Muscle of leg (tissue), 11 donors: ENCODE measurements around the gene CD40. TPM values are rescaled to one million over a fixed set of nuclear protein-coding genes. Genes with fewer than 3 reads are reported as not detected.

Experiments
- DNase-seq: peaks from one replicate; pipeline ENCODE4 v3.0.0; 2013
- H3K27ac ChIP-seq: one replicate; pipeline ENCODE4 v1.5.1; 2013; ENCODE audit warnings: mild to moderate bottlenecking, low read length, control low read depth
- H3K27me3 ChIP-seq: one replicate; pipeline ENCODE4 v1.6.1; 2013; ENCODE audit warnings: low read length; ENCODE audit not compliant: control insufficient read depth, insufficient read depth
- H3K36me3 ChIP-seq: one replicate; pipeline ENCODE4 v1.6.1; 2013; ENCODE audit warnings: low read length; ENCODE audit not compliant: control insufficient read depth, insufficient read depth
- H3K4me1 ChIP-seq: one replicate; pipeline ENCODE4 v1.6.1; 2013; ENCODE audit warnings: low read length; ENCODE audit not compliant: control insufficient read depth, insufficient read depth
- H3K4me3 ChIP-seq: one replicate; pipeline ENCODE4 v1.5.1; 2013; ENCODE audit warnings: low read length, control low read depth
- H3K9me3 ChIP-seq: replicated peaks from 2 replicates; pipeline ENCODE4 v1.6.1; 2013; ENCODE audit warnings: low read depth, low read length; ENCODE audit not compliant: control insufficient read depth
- WGBS: methylation state at CpG from one replicate; pipeline ENCODE4 v1.1.5; 2013; ENCODE audit warnings: missing lambda C conversion rate; ENCODE audit not compliant: insufficient coverage; 5-methylcytosine and 5-hydroxymethylcytosine counted together
- polyA plus RNA-seq, 8 donors: library from polyadenylated mRNA; unstranded; fragments of 120-200 nt; gene quantifications; one replicate each; pipeline versions ENCODE4 v1.2.1 to v1.2.3, GENCODE V29; 2013; ENCODE audit warnings: inconsistent platforms in 1 of 8, low replicate concordance in 1 of 8; ENCODE audit not compliant: insufficient read length in 8 of 8, insufficient read depth in 1 of 8
- total RNA-seq: library from RNA; stranded (reverse); fragments of 120-200 nt; gene quantifications from one replicate; pipeline ENCODE4 v1.2.4, GENCODE V29; 2013

Gene CD40
- total and polyA plus RNA-seq, 9 donors, result 5.2 to 7.5 (median 6.0) TPM

- no peaks in the 10 kb centered on the region for H3K36me3 ChIP-seq
- H3K27ac ChIP-seq, result no peak overlapping the region
- 36% methylated on average over 5 of the region's 7 CpGs for WGBS
- H3K27me3 ChIP-seq, result peaks cover 34% of the 10 kb centered on the region
- no peaks in the 10 kb centered on the region for H3K9me3 ChIP-seq
- no peaks in the 10 kb centered on the region for H3K4me1 ChIP-seq
- DNase-seq, result no peak
- H3K4me3 ChIP-seq, result no peak overlapping the region
Measured at GRCh38 chr20:46157625-46158024, 39.5 kb downstream of the CD40 start.

- no peak for DNase-seq
- Histone ChIP-seq H3K9me3 (no peaks in the 10 kb centered on the region), H3K27ac (no peak overlapping the region), H3K4me1 (no peaks in the 10 kb centered on the region), H3K4me3 (no peak overlapping the region), H3K27me3 (peaks cover 30% of the 10 kb centered on the region), H3K36me3 (no peaks in the 10 kb centered on the region)
- WGBS, result no CpG with 5 or more reads among the region's 5 CpGs
Measured at GRCh38 chr20:46158476-46158987, 40.4 kb downstream of the CD40 start.

GRCh38 chr20:46159101-46159897 is 41.2 kb downstream of the CD40 start:
- 86% methylated on average over 1 of the region's 7 CpGs for WGBS
- no peaks in the 10 kb centered on the region for H3K9me3 ChIP-seq
- no peaks in the 10 kb centered on the region for H3K36me3 ChIP-seq
- DNase-seq, result no peak
- H3K27me3 ChIP-seq, result peaks cover 25% of the 10 kb centered on the region
- no peaks in the 10 kb centered on the region for H3K4me1 ChIP-seq
- no peak overlapping the region for H3K4me3 ChIP-seq
- no peak overlapping the region for H3K27ac ChIP-seq

GRCh38 chr20:46160661-46161060 is 42.5 kb downstream of the CD40 start:
- WGBS, result 50% methylated on average over 5 of the region's 5 CpGs
- H3K9me3 ChIP-seq, result no peaks in the 10 kb centered on the region
- H3K36me3 ChIP-seq, result no peaks in the 10 kb centered on the region
- H3K4me3 ChIP-seq, result no peak overlapping the region
- no peak for DNase-seq
- H3K27ac ChIP-seq, result no peak overlapping the region
- no peaks in the 10 kb centered on the region for H3K4me1 ChIP-seq
- H3K27me3 ChIP-seq, result peaks cover 22% of the 10 kb centered on the region

GRCh38 chr20:46161921-46162320 is 43.8 kb downstream of the CD40 start:
- H3K27me3 ChIP-seq, result peaks cover 23% of the 10 kb centered on the region
- H3K27ac ChIP-seq, result no peak overlapping the region
- H3K4me3 ChIP-seq, result no peak overlapping the region
- DNase-seq, result no peak
- H3K36me3 ChIP-seq, result no peaks in the 10 kb centered on the region
- no peaks in the 10 kb centered on the region for H3K9me3 ChIP-seq
- H3K4me1 ChIP-seq, result no peaks in the 10 kb centered on the region
- WGBS, result no CpG with 5 or more reads among the region's 1 CpG

DNA sequence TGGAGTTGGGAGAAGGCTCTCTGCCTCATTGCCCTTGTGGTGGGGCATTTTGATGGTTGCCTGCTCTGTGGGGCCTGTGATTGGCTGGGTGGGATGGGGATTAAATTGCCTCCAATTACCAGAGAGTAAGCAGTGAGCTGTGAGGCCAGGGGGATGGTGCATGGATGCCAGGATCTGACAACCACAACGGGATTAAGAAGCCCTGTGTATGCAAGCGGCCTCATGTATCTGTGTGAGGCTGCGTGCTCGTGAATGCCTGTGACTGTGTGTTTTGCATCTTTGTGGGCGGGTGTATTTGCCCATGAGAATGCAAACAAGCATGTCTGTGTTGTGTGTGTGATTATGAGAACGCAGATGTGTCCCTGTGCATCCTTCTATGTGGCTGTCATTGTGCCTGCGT is 46.1 kb downstream of the CD40 start:
- Histone ChIP-seq H3K27ac (no peak overlapping the region), H3K9me3 (no peaks in the 10 kb centered on the region), H3K27me3 (peaks cover 19% of the 10 kb centered on the region), H3K4me1 (no peaks in the 10 kb centered on the region), H3K36me3 (no peaks in the 10 kb centered on the region), H3K4me3 (no peak overlapping the region)
- no CpG with 5 or more reads among the region's 7 CpGs for WGBS
- DNase-seq, result no peak

DNA sequence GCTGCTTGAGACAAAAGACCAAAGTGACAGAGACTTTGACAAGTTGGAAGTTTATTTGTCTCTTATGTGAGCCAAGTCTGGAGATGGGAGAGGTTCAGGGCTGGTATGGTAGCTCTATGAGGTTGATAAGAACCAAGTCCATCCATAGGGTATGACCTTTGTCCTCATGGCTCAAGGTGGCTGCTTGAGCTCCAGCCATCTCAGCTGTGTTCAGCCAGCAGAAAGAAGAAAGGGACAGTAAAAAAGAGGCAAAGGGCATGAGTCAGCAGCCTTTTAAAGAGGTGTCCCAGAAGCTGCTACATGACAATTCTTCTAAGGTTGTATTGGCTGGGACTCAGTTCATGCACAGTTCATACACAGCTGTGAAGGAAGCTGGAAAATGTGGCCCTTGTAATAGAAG is 49.0 kb downstream of the CD40 start:
- Histone ChIP-seq H3K4me1 (no peaks in the 10 kb centered on the region), H3K27me3 (peaks cover 23% of the 10 kb centered on the region), H3K9me3 (no peaks in the 10 kb centered on the region), H3K4me3 (no peak overlapping the region), H3K27ac (no peak overlapping the region), H3K36me3 (no peaks in the 10 kb centered on the region)
- DNase-seq, result no peak

DNA sequence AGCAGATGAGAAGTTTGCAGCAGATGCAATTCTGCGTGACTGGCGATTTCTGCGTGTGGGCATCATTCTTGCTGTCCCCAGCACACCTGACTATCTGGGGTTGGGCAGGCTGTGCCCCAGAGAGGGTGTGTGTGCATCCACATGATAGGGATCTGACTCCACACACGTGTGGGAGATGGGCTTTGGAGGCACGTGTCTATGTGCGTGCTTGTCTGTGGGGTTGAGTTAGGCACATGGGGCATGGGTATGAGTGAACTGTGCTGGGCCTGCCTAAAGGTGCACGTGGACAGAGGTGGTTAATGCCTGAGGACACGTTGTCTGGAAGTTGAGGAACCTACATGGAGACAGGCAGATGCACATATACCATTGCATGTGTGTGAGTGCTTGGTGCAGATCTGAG is 50.3 kb downstream of the CD40 start:
- no peak overlapping the region for H3K27ac ChIP-seq
- H3K27me3 ChIP-seq, result peaks cover 31% of the 10 kb centered on the region
- H3K36me3 ChIP-seq, result no peaks in the 10 kb centered on the region
- 50% methylated on average over 8 of the region's 8 CpGs for WGBS
- no peaks in the 10 kb centered on the region for H3K9me3 ChIP-seq
- H3K4me1 ChIP-seq, result no peaks in the 10 kb centered on the region
- no peak for DNase-seq
- no peak overlapping the region for H3K4me3 ChIP-seq

DNA sequence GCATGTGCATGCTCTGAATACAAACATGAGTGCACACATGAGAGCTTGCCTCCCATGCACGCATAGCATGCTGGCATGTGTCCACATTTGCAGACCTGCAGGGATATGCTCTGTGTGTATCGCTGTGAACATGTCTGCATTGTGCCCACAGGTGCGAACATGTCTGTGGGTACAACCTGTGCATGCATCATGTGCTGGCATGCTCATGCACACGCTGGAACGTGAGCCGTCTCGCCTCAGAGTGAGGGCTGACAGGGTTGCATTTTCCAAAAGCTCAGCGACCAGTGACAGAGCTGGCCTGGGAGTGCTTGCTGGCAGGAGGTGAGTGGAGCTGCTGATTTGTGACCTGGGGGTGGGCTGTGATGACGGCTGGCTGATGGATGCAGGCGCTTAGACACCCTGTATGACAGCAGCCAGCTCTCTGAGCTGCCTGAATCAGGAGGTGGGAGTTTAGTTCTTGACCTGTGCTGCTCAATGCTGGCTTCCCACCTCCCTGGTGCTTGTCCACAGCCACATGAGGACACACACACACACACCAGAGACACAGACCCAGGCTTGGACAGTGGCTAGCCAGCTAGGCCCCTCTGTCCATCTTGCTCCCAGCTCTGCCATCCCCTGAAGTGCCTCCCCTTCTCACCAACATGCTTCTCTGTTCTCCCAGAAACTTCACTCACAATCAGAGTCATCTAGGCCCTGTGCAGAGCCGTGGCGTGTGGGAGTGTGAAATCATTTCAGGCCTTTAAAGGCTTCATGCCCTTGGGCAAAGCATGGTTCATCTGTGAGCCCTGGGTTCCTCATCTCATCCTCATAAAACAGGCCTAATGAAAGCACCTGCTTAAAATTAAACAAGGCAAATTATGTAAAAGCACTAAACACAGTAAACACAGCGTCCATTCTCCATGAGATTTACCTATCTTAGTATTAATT is 51.4 kb downstream of the CD40 start:
- no peak for DNase-seq
- Histone ChIP-seq H3K27me3 (peaks cover 38% of the 10 kb centered on the region), H3K4me1 (no peaks in the 10 kb centered on the region), H3K27ac (no peak overlapping the region), H3K9me3 (no peaks in the 10 kb centered on the region), H3K4me3 (no peak overlapping the region), H3K36me3 (no peaks in the 10 kb centered on the region)
- WGBS, result 64% methylated on average over 9 of the region's 13 CpGs

- WGBS, result 69% methylated on average over 2 of the region's 2 CpGs
- H3K9me3 ChIP-seq, result no peaks in the 10 kb centered on the region
- H3K27ac ChIP-seq, result no peak overlapping the region
- no peak overlapping the region for H3K4me3 ChIP-seq
- H3K4me1 ChIP-seq, result no peaks in the 10 kb centered on the region
- peaks cover 51% of the 10 kb centered on the region for H3K27me3 ChIP-seq
- no peak for DNase-seq
- no peaks in the 10 kb centered on the region for H3K36me3 ChIP-seq
Measured at GRCh38 chr20:46171476-46171875, 53.4 kb downstream of the CD40 start.
